Sigmoid colon (tissue), 4 donors: ENCODE data around the gene CREB3L2.

Source experiments
- CTCF ChIP-seq, 4 experiments: fragments of 450-650 bp in 3 of 4; fragments of 200-600 bp in 1 of 4; IDR thresholded peaks; one replicate each; pipeline ENCODE4 v1.5.1; 2016 to 2019; ENCODE audit warnings: antibody characterized with exemption in 4 of 4, mild to moderate bottlenecking in 3 of 4, moderate library complexity in 2 of 4
- EP300 ChIP-seq, 4 donors: sonication (generic); formaldehyde crosslinking; IDR thresholded peaks; one replicate each; pipeline ENCODE4 v1.6.1; 2017; ENCODE audit warnings: antibody characterized with exemption in 4 of 4
- POLR2AphosphoS5 ChIP-seq, 4 donors: sonication (generic); formaldehyde crosslinking; IDR thresholded peaks; one replicate each; pipeline ENCODE4 v1.6.1; 2017; ENCODE audit warnings: antibody characterized with exemption in 4 of 4

GRCh38 chr7:137878333-137878961, 123.4 kb downstream of the CREB3L2 start:
- TF ChIP-seq CTCF (IDR thresholded peaks at IDR 0.05) (no peak), POLR2AphosphoS5 (IDR thresholded peaks at IDR 0.05) (peak in 2 of 4 donors; percentile 8 to 20), EP300 (IDR thresholded peaks at IDR 0.05) (no peak)
